Sigmoid colon (tissue), 4 donors: ENCODE measurements around the gene CD93.

Experiments
- CTCF ChIP-seq, 4 experiments: fragments of 450-650 bp in 3 of 4; fragments of 200-600 bp in 1 of 4; IDR thresholded peaks; one replicate each; pipeline ENCODE4 v1.5.1; 2016 to 2019; ENCODE audit warnings: antibody characterized with exemption in 4 of 4, mild to moderate bottlenecking in 3 of 4, moderate library complexity in 2 of 4
- EP300 ChIP-seq, 4 donors: sonication (generic); formaldehyde crosslinking; IDR thresholded peaks; one replicate each; pipeline ENCODE4 v1.6.1; 2017; ENCODE audit warnings: antibody characterized with exemption in 4 of 4
- POLR2A ChIP-seq, 2 donors: fragments of 450-650 bp; IDR thresholded peaks; one replicate each; pipeline ENCODE4 v1.6.1; 2016; ENCODE audit warnings: antibody characterized with exemption in 2 of 2, mild to moderate bottlenecking in 2 of 2, moderate library complexity in 2 of 2
- POLR2AphosphoS5 ChIP-seq, 4 donors: sonication (generic); formaldehyde crosslinking; IDR thresholded peaks; one replicate each; pipeline ENCODE4 v1.6.1; 2017; ENCODE audit warnings: antibody characterized with exemption in 4 of 4

GRCh38 chr20:23046431-23046830 is 39.7 kb downstream of the CD93 start:
- no peak for TF ChIP-seq POLR2A (IDR thresholded peaks at IDR 0.05)
- no peak for TF ChIP-seq CTCF (IDR thresholded peaks at IDR 0.05)
- no peak for TF ChIP-seq POLR2AphosphoS5 (IDR thresholded peaks at IDR 0.05)
- no peak for TF ChIP-seq EP300 (IDR thresholded peaks at IDR 0.05)
